IPS-18c (cell line): ENCODE data around the gene CD2.

Source experiments
- H3K4me3 ChIP-seq: 2 replicates; pipeline ENCODE4 v1.7.0; 2013; ENCODE audit warnings: low read depth, mild to moderate bottlenecking, low read length, moderate library complexity; ENCODE audit not compliant: insufficient read depth
- H3K9me3 ChIP-seq: one replicate; pipeline ENCODE4 v1.6.1; 2013; ENCODE audit warnings: mild to moderate bottlenecking, low read length, moderate library complexity; ENCODE audit not compliant: control insufficient read depth, insufficient read depth

Gene CD2

GRCh38 chr1:116793357-116793935 is 39.2 kb downstream of the CD2 start:
- H3K4me3 ChIP-seq, result no peak overlapping the region
- peaks cover 3% of the 10 kb centered on the region for H3K9me3 ChIP-seq

GRCh38 chr1:116794371-116794770 is 40.1 kb downstream of the CD2 start:
- H3K4me3 ChIP-seq, result no peak overlapping the region
- H3K9me3 ChIP-seq, result peaks cover 3% of the 10 kb centered on the region

GRCh38 chr1:116794804-116795481 is 40.7 kb downstream of the CD2 start:
- H3K9me3 ChIP-seq, result peaks cover 5% of the 10 kb centered on the region
- no peak overlapping the region for H3K4me3 ChIP-seq

GRCh38 chr1:116795482-116795829 is 41.2 kb downstream of the CD2 start:
- Histone ChIP-seq H3K9me3 (peaks cover 5% of the 10 kb centered on the region), H3K4me3 (no peak overlapping the region)

- Histone ChIP-seq H3K4me3 (no peak overlapping the region), H3K9me3 (no peaks in the 10 kb centered on the region)
These were observed 50.5 kb downstream of the CD2 start for GRCh38 chr1:116804736-116805135.

- Histone ChIP-seq H3K4me3 (no peak overlapping the region), H3K9me3 (no peaks in the 10 kb centered on the region)
These were observed 51.2 kb downstream of the CD2 start for GRCh38 chr1:116805398-116805797.

GRCh38 chr1:116806245-116806644 is 52.0 kb downstream of the CD2 start:
- H3K9me3 ChIP-seq, result no peaks in the 10 kb centered on the region
- no peak overlapping the region for H3K4me3 ChIP-seq

GRCh38 chr1:116806671-116807070 is 52.4 kb downstream of the CD2 start:
- Histone ChIP-seq H3K9me3 (no peaks in the 10 kb centered on the region), H3K4me3 (no peak overlapping the region)

GRCh38 chr1:116807394-116808199 is 53.4 kb downstream of the CD2 start:
- no peak overlapping the region for H3K4me3 ChIP-seq
- H3K9me3 ChIP-seq, result no peaks in the 10 kb centered on the region

- H3K4me3 ChIP-seq, result no peak overlapping the region
- no peaks in the 10 kb centered on the region for H3K9me3 ChIP-seq
These were observed 54.1 kb downstream of the CD2 start for GRCh38 chr1:116808200-116808847.

- Histone ChIP-seq H3K9me3 (no peaks in the 10 kb centered on the region), H3K4me3 (no peak overlapping the region)
These were observed 54.7 kb downstream of the CD2 start for GRCh38 chr1:116808848-116809508.

- H3K9me3 ChIP-seq, result no peaks in the 10 kb centered on the region
These were observed 57.1 kb downstream of the CD2 start for GRCh38 chr1:116811321-116811720.

GRCh38 chr1:116814926-116815723 is 60.9 kb downstream of the CD2 start:
- Histone ChIP-seq H3K9me3 (no peaks in the 10 kb centered on the region), H3K4me3 (no peak overlapping the region)

More at GRCh38 chr1:116811321-116811720, 57.1 kb downstream of the CD2 start:
- H3K4me3 ChIP-seq, result no peak overlapping the region

- no peak overlapping the region for H3K4me3 ChIP-seq
- H3K9me3 ChIP-seq, result no peaks in the 10 kb centered on the region
These were observed 63.4 kb downstream of the CD2 start for GRCh38 chr1:116817582-116818064.
